ENCODE measurements around the gene ATP8A1.

DNA sequence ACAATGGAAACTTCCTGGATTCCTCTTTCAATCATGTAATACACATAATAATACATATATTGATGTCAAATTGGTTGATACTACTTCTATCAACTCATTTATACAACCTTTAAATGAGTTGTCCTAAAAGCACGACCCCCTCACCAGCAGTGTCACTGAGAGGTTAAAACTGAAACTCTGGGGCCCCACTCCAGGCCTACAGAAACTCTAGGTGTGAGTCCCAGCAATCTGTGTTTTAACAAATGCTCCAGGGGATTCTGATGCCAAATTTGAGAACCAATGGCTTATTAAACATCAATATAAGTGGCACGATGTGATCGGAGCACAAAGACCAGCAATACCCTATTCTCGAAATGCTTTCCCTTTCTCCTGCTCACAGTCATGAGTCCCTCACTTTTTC, 47.9 kb downstream of the ATP8A1 start:
- TF ChIP-seq, protein P1, sequence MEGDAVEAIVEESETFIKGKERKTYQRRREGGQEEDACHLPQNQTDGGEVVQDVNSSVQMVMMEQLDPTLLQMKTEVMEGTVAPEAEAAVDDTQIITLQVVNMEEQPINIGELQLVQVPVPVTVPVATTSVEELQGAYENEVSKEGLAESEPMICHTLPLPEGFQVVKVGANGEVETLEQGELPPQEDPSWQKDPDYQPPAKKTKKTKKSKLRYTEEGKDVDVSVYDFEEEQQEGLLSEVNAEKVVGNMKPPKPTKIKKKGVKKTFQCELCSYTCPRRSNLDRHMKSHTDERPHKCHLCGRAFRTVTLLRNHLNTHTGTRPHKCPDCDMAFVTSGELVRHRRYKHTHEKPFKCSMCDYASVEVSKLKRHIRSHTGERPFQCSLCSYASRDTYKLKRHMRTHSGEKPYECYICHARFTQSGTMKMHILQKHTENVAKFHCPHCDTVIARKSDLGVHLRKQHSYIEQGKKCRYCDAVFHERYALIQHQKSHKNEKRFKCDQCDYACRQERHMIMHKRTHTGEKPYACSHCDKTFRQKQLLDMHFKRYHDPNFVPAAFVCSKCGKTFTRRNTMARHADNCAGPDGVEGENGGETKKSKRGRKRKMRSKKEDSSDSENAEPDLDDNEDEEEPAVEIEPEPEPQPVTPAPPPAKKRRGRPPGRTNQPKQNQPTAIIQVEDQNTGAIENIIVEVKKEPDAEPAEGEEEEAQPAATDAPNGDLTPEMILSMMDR (IDR thresholded peaks at IDR 0.05) = no peak
- TF ChIP-seq POLR2A (IDR thresholded peaks at IDR 0.05) = no peak
